Measurements from ENCODE around the gene MID1.

- TF ChIP-seq POLR2A (IDR thresholded peaks at IDR 0.05) (no peak), CTCF (IDR thresholded peaks at IDR 0.05) (no peak), POLR2AphosphoS5 (IDR thresholded peaks at IDR 0.05) (no peak), EP300 (IDR thresholded peaks at IDR 0.05) (no peak)
These were observed 200.3 kb downstream of the MID1 start for GRCh38 chrX:10420134-10420533.
